DOHH2 (cell line): ENCODE data around the gene CYB5R3.

ENCODE experiments used
- EZH2phosphoT487 ChIP-seq: fragments of 200-600 bp; sonication (generic); IDR thresholded peaks from 2 replicates; pipeline ENCODE4 v1.6.1; 2017; ENCODE audit warnings: borderline replicate concordance, mild to moderate bottlenecking, antibody characterized with exemption, low read length, moderate library complexity, mixed read lengths
- TF ChIP-seq, protein P1 (sequence below): fragments of 200-600 bp; sonication (generic); IDR thresholded peaks from one replicate; pipeline ENCODE4 v1.5.1; 2014; ENCODE audit warnings: antibody characterized with exemption, mild to moderate bottlenecking, low read depth, low read length; ENCODE audit not compliant: poor library complexity, severe bottlenecking

- TF ChIP-seq, protein P1, sequence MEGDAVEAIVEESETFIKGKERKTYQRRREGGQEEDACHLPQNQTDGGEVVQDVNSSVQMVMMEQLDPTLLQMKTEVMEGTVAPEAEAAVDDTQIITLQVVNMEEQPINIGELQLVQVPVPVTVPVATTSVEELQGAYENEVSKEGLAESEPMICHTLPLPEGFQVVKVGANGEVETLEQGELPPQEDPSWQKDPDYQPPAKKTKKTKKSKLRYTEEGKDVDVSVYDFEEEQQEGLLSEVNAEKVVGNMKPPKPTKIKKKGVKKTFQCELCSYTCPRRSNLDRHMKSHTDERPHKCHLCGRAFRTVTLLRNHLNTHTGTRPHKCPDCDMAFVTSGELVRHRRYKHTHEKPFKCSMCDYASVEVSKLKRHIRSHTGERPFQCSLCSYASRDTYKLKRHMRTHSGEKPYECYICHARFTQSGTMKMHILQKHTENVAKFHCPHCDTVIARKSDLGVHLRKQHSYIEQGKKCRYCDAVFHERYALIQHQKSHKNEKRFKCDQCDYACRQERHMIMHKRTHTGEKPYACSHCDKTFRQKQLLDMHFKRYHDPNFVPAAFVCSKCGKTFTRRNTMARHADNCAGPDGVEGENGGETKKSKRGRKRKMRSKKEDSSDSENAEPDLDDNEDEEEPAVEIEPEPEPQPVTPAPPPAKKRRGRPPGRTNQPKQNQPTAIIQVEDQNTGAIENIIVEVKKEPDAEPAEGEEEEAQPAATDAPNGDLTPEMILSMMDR: no peak
- no peak for TF ChIP-seq EZH2phosphoT487
Observed at GRCh38 chr22:42641801-42642413, 7.3 kb downstream of the CYB5R3 start.
